SK-N-SH (cell line): ENCODE measurements around the gene VEZF1. TPM values are rescaled to one million over a fixed set of nuclear protein-coding genes. Genes with fewer than 3 reads are reported as not detected.

Experiments used
- CTCF ChIA-PET: fragments of 300-600, 350-600 bp; formaldehyde crosslinking; extraction: SDS; loops from one replicate; lab custom pipeline; 2021; lab: Yijun Ruan, JAX
- POLR2A ChIA-PET: fragments of 350-600 bp; sonication (Branson Sonifier 250); formaldehyde crosslinking; extraction: SDS; loops from one replicate; lab custom pipeline; 2020; ENCODE audit warnings: antibody characterized with exemption, inconsistent platforms; lab: Yijun Ruan, JAX
- DNase-seq: peaks from one replicate; pipeline ENCODE4 v3.0.0; 2012
- H2AFZ ChIP-seq: fragments of 200-600 bp; sonication (generic); 2 replicates; pipeline ENCODE4 v1.8.1; 2016; ENCODE audit warnings: antibody characterized with exemption, mild to moderate bottlenecking, low read depth
- H3F3A ChIP-seq: fragments of 200-600 bp; sonication (generic); replicated peaks from 2 replicates; pipeline ENCODE3; 2016; ENCODE audit warnings: antibody characterized with exemption, mild to moderate bottlenecking; ENCODE audit not compliant: insufficient read depth
- H3K27ac ChIP-seq, 2 experiments: fragments of 200-500 bp in 1 of 2; fragments of 200-600 bp in 1 of 2; sonication (Bioruptor generic) in 1 of 2; sonication (generic), shearing (Covaris generic) in 1 of 2; 2 replicates each; pipeline versions ENCODE4 v1.5.1 to v1.6.1; 2014 to 2016; ENCODE audit warnings: low read depth in 2 of 2, inconsistent platforms in 1 of 2, low read length in 1 of 2, mild to moderate bottlenecking in 1 of 2, mixed read lengths in 1 of 2
- H3K27me3 ChIP-seq: fragments of 200-600 bp; sonication (generic), shearing (Covaris generic); 2 replicates; pipeline ENCODE4 v1.6.1; 2016; ENCODE audit warnings: mixed run types; ENCODE audit not compliant: insufficient read depth
- H3K36me3 ChIP-seq, 2 experiments: fragments of 200-500 bp in 1 of 2; fragments of 200-600 bp in 1 of 2; sonication (Bioruptor generic) in 1 of 2; sonication (generic) in 1 of 2; replicated peaks in 1 of 2; 2 replicates each; pipeline versions ENCODE3 to v1.5.1; 2014 to 2016; ENCODE audit warnings: low read length in 1 of 2, mild to moderate bottlenecking in 1 of 2; ENCODE audit not compliant: insufficient read depth in 2 of 2, control insufficient read depth in 1 of 2
- H3K4me1 ChIP-seq, 2 experiments: fragments of 200-500 bp in 1 of 2; fragments of 200-600 bp in 1 of 2; sonication (Bioruptor generic) in 1 of 2; sonication (generic), shearing (Covaris generic) in 1 of 2; 2 replicates each; pipeline versions ENCODE4 v1.5.1 to v1.6.1; 2014 to 2016; ENCODE audit warnings: low read depth in 1 of 2, low read length in 1 of 2, mixed run types in 1 of 2; ENCODE audit not compliant: insufficient read depth in 2 of 2, control insufficient read depth in 1 of 2
- H3K4me2 ChIP-seq: fragments of 200-600 bp; sonication (generic), shearing (Covaris generic); 2 replicates; pipeline ENCODE4 v1.6.1; 2017; ENCODE audit warnings: mixed run types
- H3K4me3 ChIP-seq, 2 experiments: fragments of 200-500 bp in 1 of 2; fragments of 200-600 bp in 1 of 2; sonication (Bioruptor generic) in 1 of 2; sonication (generic), shearing (Covaris generic) in 1 of 2; 2 replicates each; pipeline versions ENCODE4 v1.5.1 to v1.8.1; 2014 to 2016; ENCODE audit warnings: low read depth in 2 of 2, inconsistent platforms in 1 of 2, low read length in 1 of 2, mild to moderate bottlenecking in 1 of 2, mixed read lengths in 1 of 2, moderate library complexity in 1 of 2
- H3K79me2 ChIP-seq: fragments of 200-600 bp; sonication (generic); 2 replicates; pipeline ENCODE4 v1.8.1; 2017; ENCODE audit warnings: mild to moderate bottlenecking; ENCODE audit not compliant: insufficient read depth
- H3K9ac ChIP-seq: fragments of 200-600 bp; sonication (generic); 2 replicates; pipeline ENCODE4 v1.6.1; 2017; ENCODE audit warnings: mixed run types
- H3K9me2 ChIP-seq: fragments of 200-600 bp; sonication (generic); 2 replicates; pipeline ENCODE4 v1.6.1; 2017; ENCODE audit warnings: mixed run types
- H3K9me3 ChIP-seq: fragments of 200-600 bp; sonication (generic); 2 replicates; pipeline ENCODE4 v1.6.1; 2017; ENCODE audit warnings: mixed run types, mild to moderate bottlenecking, moderate library complexity
- H4K20me1 ChIP-seq: fragments of 200-600 bp; sonication (generic); 2 replicates; pipeline ENCODE4 v1.6.1; 2017; ENCODE audit warnings: mild to moderate bottlenecking, mixed run types; ENCODE audit not compliant: insufficient read depth
- ELF1 ChIP-seq: IDR thresholded peaks from 2 replicates; pipeline ENCODE4 v1.4.0; 2012
- FOSL2 ChIP-seq: IDR thresholded peaks from 2 replicates; pipeline ENCODE4 v1.4.0; 2012; ENCODE audit warnings: low read depth, mild to moderate bottlenecking, moderate library complexity, borderline replicate concordance
- FOXM1 ChIP-seq: IDR thresholded peaks from 2 replicates; pipeline ENCODE4 v1.4.0; 2012; ENCODE audit warnings: low read depth, mild to moderate bottlenecking
- GABPA ChIP-seq: IDR thresholded peaks from 2 replicates; pipeline ENCODE4 v1.4.0; 2012; ENCODE audit warnings: low read depth, mild to moderate bottlenecking
- JUND ChIP-seq: IDR thresholded peaks from 2 replicates; pipeline ENCODE4 v1.4.0; 2012
- MEF2A ChIP-seq: IDR thresholded peaks from 2 replicates; pipeline ENCODE4 v1.4.0; 2012; ENCODE audit warnings: low read depth, borderline replicate concordance
- NFIC ChIP-seq: IDR thresholded peaks from 2 replicates; pipeline ENCODE4 v1.4.0; 2012; ENCODE audit warnings: borderline replicate concordance
- NRF1 ChIP-seq: IDR thresholded peaks from 2 replicates; pipeline ENCODE4 v1.6.1; 2012; ENCODE audit warnings: low read depth, mild to moderate bottlenecking, low read length
- PBX3 ChIP-seq: IDR thresholded peaks from 2 replicates; pipeline ENCODE4; 2012
- POLR2AphosphoS5 ChIP-seq: IDR thresholded peaks from 2 replicates; pipeline ENCODE4 v1.6.1; 2012; ENCODE audit warnings: low read depth, low read length
- RCOR1 ChIP-seq: fragments of 150-350 bp; IDR thresholded peaks from 2 replicates; pipeline ENCODE4 v1.6.1; 2017; ENCODE audit warnings: antibody characterized with exemption, low read length
- REST ChIP-seq: IDR thresholded peaks from 2 replicates; pipeline ENCODE4 v1.6.1; 2012; ENCODE audit warnings: mild to moderate bottlenecking, low read depth, low read length, moderate library complexity
- RFX5 ChIP-seq: IDR thresholded peaks from 2 replicates; pipeline ENCODE4 v1.6.1; 2012; ENCODE audit warnings: mild to moderate bottlenecking, improper control_type of control experiment, low read length
- TAF1 ChIP-seq: IDR thresholded peaks from 2 replicates; pipeline ENCODE4 v1.6.1; 2012; ENCODE audit warnings: low read depth, mild to moderate bottlenecking, low read length, moderate library complexity, borderline replicate concordance
- TCF12 ChIP-seq: IDR thresholded peaks from 2 replicates; pipeline ENCODE4 v1.4.0; 2012
- USF1 ChIP-seq: IDR thresholded peaks from 2 replicates; pipeline ENCODE4 v1.4.0; 2012; ENCODE audit warnings: low read depth, borderline replicate concordance
- USF2 ChIP-seq: fragments of 150-350 bp; IDR thresholded peaks from 2 replicates; pipeline ENCODE4 v1.6.1; 2017; ENCODE audit warnings: antibody characterized with exemption, low read length, low read depth, borderline replicate concordance
- YY1 ChIP-seq: IDR thresholded peaks from 2 replicates; pipeline ENCODE4 v1.4.0; 2012; ENCODE audit warnings: low read depth, mild to moderate bottlenecking
- WGBS: methylation state at CpG from one replicate; pipeline ENCODE4 v1.1.6; 2017; ENCODE audit warnings: low lambda C conversion rate; 5-methylcytosine and 5-hydroxymethylcytosine counted together
- polyA plus RNA-seq, 3 experiments: library from polyadenylated mRNA; depleted of rRNA; stranded (reverse); fragments of >200 nt; gene quantifications; 2 replicates each; pipeline ENCODE4 v1.2.3, GENCODE V29; 2012

Gene VEZF1
- polyA plus RNA-seq, 1 of the 3 experiments (the other 2 are of a cell fraction) = 35.1 TPM

- TF ChIP-seq REST (no peak), TCF12 (peak; percentile 87), PBX3 (peak; percentile 74; the same call in 1 of the 2 replicates), TAF1 (no peak), USF1 (no peak), POLR2AphosphoS5 (peak; percentile 39; the same call in 1 of the 2 replicates), ELF1 (no peak), RCOR1 (no peak), NFIC (0 out of 2 replicates have a peak, but pooled peaks have one; percentile 16), FOXM1 (peak; percentile 69; the same call in 1 of the 2 replicates), JUND (0 out of 2 replicates have a peak, but pooled peaks have one; percentile 30), YY1 (no peak)
- TF ChIP-seq, all 33 proteins: peak for 10
Observed at GRCh38 chr17:57940653-57941329, 47.3 kb downstream of the VEZF1 start (continued).

- Histone ChIP-seq H3K9ac (no peak overlapping the region), H3F3A (peaks cover 40% of the 10 kb centered on the region), H3K36me3 (no peaks in the 10 kb centered on the region), H3K9me2 (no peaks in the 10 kb centered on the region), H3K27ac (peak overlapping the region in 1 of 2 experiments; percentile 17; a peak in 2 of 4 replicates), H3K4me3 (no peak overlapping the region), H3K4me1 (peaks cover 40 to 48% of the 10 kb centered on the region in 2 experiments; a peak in 3 of 4 replicates), H2AFZ (no peak overlapping the region), H3K4me2 (peak overlapping the region; percentile 7; the same call in 1 of the 2 replicates), H3K9me3 (no peaks in the 10 kb centered on the region), H3K79me2 (peaks cover 96% of the 10 kb centered on the region), H3K27me3 (no peaks in the 10 kb centered on the region), H4K20me1 (no peaks in the 10 kb centered on the region)
- WGBS = 73% methylated on average over 5 of the region's 5 CpGs
- no peak for DNase-seq
- no peak for TF ChIP-seq USF2
- no peak for TF ChIP-seq NRF1
- no peak for TF ChIP-seq MEF2A
- no peak for TF ChIP-seq FOSL2
- TF ChIP-seq USF1 = peak; percentile 84
- TF ChIP-seq NFIC = no peak
- TF ChIP-seq RFX5 = no peak
- TF ChIP-seq PBX3 = peak; percentile 41; the same call in 1 of the 2 replicates
- no peak for TF ChIP-seq GABPA
- CTCF ChIA-PET = interaction anchor here (1.1 to 6.0 kb wide), 6 partner anchors 8 to 107 kb away, joined by 3 to 39 read pairs (median 12); partner anchors contain the start of gene CUEDC1
- POLR2A ChIA-PET = interaction anchor here (0.7 to 1.5 kb wide), 5 partner anchors 8 to 67 kb away, joined by 3 to 5 read pairs (median 3); no protein-coding TSS in a partner anchor
Observed at GRCh38 chr17:57940231-57940630, 47.8 kb downstream of the VEZF1 start.
